Vagina (tissue), 2 donors: ENCODE data around the gene SLC17A7.

Experiments used
- CTCF ChIP-seq, 3 experiments: fragments of 450-650 bp in 2 of 3; fragments of 200-600 bp in 1 of 3; sonication (generic) in 1 of 3; IDR thresholded peaks; one replicate each; pipeline ENCODE4 v1.5.1; 2017 to 2019; ENCODE audit warnings: antibody characterized with exemption in 3 of 3, mild to moderate bottlenecking in 2 of 3, moderate library complexity in 2 of 3
- POLR2AphosphoS5 ChIP-seq, 2 donors: sonication (generic); formaldehyde crosslinking; IDR thresholded peaks; one replicate each; pipeline ENCODE4 v1.9.0; 2017; ENCODE audit warnings: antibody characterized with exemption in 2 of 2, mild to moderate bottlenecking in 2 of 2, low read depth in 1 of 2; ENCODE audit not compliant: insufficient read depth in 1 of 2

GRCh38 chr19:49387936-49388372 lies 53.4 kb downstream of the SLC17A7 start, which contains the start of gene KASH5:
- no peak for TF ChIP-seq CTCF (IDR thresholded peaks at IDR 0.05)
- no peak for TF ChIP-seq POLR2AphosphoS5 (IDR thresholded peaks at IDR 0.05; ENCODE audit: insufficient read depth in 1 of 2, low read depth in 1 of 2)
